Left kidney (tissue), 2 donors: Measurements from ENCODE around the gene DYRK2. TPM values are rescaled to one million over a fixed set of nuclear protein-coding genes. Genes with fewer than 3 reads are reported as not detected.

Experiments
- DNase-seq: peaks from one replicate; pipeline ENCODE4 v3.0.0-alpha.2; 2013
- polyA plus RNA-seq: library from polyadenylated mRNA; unstranded; fragments of 120-200 nt; gene quantifications from one replicate; pipeline ENCODE4 v1.2.1, GENCODE V29; 2013; ENCODE audit not compliant: insufficient read length

The DYRK2 gene
- polyA plus RNA-seq, 1 donor, result 27.4 TPM

DNA sequence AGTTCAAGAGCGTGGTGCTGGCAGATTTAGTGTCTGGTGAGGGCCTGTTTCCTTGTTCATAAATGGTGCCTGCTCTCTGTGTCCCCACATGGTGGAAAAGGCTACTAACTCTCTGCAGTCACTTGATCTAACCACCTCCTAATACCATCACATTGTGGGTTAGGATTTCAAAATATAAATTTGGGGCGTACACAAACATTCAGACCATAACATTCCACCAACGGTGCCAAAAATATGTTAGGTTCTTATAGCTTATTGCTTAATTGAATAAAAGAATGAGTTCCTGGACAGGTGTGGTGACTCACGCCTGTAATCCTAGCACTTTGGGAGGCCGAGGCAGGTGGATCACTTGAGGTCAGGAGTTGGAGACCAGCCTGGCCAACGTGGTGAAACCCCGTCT is 3.4 kb upstream of the DYRK2 start:
- no peak for DNase-seq

DNA sequence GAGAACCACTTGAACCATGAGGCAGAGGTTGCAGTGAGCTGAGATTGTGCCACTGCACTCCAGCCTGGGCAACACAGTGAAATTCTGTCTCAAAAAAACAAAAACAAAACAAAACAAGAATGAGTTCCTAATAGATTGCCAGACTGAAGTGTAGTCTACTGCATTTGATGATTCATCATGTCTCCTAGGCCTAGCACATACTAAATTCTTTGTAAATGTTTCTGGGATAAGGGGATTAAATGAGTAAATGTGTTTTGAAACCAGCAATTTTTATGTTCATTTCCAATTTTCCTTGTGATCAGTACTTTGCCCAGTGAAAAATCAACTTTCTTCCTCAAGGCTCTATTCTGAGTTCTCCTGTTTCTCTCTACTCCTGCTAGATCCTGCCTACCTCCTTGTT is 2.9 kb upstream of the DYRK2 start:
- no peak for DNase-seq

- DNase-seq, result no peak
Measured at GRCh38 chr12:67646775-67647174, 1.8 kb upstream of the DYRK2 start.

- DNase-seq, result peak; percentile 21
Measured at GRCh38 chr12:67647181-67647798, 1.3 kb upstream of the DYRK2 start.

DNA sequence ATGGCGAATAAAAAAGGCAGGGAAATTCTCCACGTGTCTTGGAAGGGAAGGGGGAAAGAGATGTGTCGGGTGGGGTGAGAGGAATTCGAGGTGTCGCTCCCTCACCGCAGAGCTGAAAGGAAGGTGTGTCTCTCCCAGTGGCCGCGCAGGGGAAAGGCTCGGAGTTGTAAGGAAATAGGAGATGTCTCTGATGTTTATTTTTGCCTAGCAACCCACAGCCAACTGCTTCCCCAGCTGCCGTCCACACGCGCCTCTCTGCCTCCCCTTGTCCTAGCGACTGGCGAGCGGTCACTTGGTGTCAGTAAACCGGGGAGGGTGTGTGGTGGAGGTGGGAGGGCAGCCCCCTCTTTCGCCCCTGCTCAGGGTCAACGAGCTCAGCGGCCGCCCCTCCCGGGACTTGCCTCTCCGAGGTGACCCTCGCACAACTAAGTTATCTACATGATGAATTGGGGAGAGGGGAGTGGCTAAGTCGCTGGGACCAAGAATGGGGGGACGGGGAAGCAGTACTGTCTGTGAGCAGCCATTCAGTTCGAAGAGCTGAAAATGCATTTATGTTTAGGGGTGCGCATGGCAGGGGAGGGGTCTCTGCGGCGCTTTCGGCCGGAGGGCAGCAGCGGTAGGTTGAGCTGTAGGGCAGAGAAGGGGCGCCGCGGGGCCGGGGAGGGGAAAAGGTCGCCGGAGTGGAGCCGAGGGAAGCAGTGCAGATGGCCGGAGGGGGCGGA is 585 bp upstream of the DYRK2 start:
- DNase-seq, result peak; percentile 89

DNA sequence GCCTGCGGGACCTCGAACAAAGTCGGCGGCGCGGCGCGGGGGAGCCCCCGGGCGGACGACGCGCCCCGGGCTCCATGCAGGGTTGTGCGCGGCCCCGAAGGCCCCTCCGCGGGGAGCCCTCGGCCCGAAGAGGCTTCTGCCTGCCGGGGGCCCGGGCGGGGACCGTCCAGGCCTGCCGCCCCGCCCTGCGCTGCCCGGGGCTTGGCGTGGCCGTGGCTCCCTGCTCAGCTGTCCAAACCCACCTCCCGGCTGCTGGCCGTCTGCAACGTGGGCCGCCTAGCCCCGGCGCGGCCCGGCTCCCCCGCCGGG is 670 bp downstream of the DYRK2 start:
- DNase-seq, result no peak

DNA sequence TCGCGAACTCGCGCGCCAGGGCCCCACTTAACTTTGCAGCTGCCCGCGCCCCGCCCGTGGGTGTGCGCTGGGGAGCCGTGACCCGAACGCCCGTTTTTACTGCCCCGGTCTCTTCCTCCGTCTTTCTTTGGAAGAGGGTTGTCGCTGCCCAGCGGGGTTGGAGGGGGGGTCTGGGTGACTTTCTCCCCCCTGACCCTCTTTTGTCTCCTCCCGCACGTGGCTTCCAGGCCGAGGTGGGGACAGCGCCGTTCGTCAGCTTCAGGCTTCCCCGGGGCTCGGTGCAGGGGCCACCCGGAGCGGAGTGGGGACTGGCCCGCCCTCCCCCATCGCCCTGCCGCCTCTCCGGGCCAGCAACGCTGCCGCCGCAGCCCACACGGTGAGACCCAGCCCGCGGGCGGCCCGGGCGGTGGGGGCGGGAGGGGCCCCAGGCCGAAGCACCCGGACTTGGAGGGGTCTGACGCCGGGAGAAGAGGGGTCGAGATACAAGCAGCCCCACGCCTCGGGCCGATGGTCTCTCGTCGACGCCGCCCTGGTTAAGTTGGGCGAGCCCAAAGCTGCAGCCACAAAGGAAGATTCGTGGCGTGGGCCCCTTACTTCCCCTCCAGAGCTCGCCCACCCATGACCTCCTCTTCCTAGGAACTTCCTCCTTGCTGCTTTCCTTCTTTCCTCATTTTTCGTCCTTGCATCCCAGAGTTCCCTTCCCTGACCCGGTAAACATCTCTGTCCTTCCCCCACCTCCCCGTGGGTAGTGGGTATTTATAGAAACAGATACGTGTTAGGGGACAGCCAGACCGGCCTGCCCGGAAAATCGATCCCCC is 1.2 kb downstream of the DYRK2 start:
- peak; percentile 24 for DNase-seq

DNA sequence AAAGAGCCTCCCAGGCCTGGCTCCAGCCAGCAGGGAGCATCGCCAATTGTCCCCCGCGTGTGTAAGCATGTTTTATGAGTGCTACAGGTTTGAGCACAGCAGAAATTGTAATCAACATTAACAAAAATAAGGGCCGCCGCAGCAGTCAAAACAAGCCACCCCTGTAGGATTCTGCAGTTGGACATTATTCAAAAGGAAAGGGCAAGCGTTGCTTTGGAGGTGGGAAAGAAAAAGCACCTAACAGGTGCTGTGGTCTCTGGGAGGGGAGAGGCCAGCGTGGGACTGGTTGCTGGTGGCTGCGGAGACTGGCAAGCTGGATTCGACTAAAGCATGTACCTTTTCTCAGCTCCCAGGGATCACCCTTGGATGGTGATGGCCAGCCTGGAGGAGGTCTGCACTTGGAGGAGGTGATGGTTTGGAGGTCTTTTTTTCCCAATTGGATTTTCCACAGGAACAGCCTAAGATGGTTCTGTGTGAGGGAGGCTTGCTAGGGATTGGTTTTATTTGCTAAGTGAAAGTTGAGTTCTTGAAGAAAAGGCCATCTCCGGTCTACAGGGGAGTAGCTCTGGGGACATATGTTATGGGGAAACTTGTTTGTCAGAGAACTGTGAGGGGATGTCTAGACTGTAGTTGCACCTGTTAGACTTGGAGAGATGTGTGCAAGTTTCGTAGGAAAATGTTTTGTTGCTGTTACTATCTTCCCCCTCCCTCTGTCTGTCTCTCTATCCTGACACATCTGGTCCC is 2.0 kb downstream of the DYRK2 start:
- DNase-seq, result peak; percentile 14

DNA sequence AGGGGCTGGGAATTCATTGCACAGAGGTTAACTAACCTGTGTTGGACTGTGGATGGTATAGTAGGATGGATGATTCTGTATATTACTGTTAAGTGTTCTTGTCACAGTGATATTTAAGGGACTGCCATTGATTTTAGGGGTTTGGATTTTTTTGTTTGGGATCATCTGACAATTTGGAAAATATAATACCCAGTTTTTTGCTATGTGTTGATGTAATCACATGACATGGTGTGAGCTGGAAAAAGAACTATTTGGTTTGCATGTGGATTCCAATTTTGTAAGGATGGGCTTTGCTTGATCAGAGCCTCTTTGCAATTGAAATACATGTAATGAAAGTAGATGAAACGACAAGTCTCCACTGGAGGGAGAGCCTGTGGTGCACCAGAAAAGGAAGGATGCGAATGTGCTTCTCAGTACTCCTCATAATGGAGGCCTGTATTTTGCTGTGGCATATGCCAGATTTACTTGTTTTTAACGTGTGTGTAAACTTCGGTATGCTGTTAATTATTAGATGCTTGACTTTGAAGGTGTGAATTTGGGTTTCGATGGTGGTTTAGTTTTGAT is 2.7 kb downstream of the DYRK2 start:
- peak; percentile 24 for DNase-seq

DNA sequence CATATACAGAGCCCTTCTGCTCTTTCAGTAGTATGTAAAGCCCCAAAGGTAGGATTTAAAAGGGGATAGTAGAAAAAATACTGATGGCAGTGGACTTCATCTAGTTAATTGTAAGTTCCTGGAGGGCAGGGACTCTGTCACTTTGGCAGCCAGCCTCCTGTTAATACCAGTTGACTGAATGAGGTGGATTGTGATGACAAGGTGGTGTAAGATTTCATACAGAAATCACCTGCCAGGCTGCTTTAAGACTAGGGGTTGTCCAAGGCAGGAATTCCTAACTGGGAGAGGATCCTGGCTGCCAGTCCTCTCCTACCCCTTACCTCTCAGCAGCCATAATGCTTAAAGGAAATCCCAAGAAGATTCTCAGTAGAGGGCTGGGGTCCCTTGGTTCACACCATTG is 7.3 kb downstream of the DYRK2 start:
- DNase-seq, result no peak

- no peak for DNase-seq
Measured at GRCh38 chr12:67656251-67656650, 7.7 kb downstream of the DYRK2 start.

DNA sequence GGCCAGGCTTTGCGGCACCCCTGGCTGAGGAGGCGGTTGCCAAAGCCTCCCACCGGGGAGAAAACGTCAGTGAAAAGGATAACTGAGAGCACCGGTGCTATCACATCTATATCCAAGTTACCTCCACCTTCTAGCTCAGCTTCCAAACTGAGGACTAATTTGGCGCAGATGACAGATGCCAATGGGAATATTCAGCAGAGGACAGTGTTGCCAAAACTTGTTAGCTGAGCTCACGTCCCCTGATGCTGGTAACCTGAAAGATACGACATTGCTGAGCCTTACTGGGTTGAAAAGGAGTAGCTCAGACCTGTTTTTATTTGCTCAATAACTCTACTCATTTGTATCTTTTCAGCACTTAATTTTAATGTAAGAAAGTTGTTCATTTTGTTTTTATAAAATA is 9.9 kb downstream of the DYRK2 start:
- no peak for DNase-seq

GRCh38 chr12:67659292-67659691 is 10.7 kb downstream of the DYRK2 start:
- no peak for DNase-seq

GRCh38 chr12:67661311-67662021 is 12.9 kb downstream of the DYRK2 start:
- DNase-seq, result no peak

GRCh38 chr12:67662910-67663538 is 14.5 kb downstream of the DYRK2 start:
- DNase-seq, result no peak

GRCh38 chr12:67664171-67664570 is 15.6 kb downstream of the DYRK2 start:
- DNase-seq, result no peak

GRCh38 chr12:67665679-67666078 is 17.1 kb downstream of the DYRK2 start:
- DNase-seq, result no peak

DNA sequence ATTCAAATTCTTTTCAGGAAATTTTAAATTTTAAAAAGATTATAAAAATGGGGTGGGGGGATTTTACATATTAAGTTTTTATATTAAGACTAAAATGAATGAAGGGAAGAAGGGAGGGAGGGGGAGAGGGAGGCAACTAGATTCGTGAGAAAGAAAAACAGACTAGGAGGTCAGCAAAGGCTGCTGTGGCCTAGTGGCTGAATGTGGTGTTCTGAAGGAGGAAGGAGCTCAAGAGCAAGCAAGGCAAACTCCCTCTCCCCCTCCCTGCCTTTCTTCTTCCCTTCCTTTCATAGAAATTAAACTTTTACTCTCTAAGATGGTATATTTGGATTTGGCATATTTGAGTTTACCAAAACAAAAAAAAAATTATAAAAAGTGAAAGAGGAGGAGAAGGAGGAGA is 18.1 kb downstream of the DYRK2 start:
- DNase-seq, result no peak

GRCh38 chr12:67667276-67668073 is 18.9 kb downstream of the DYRK2 start:
- DNase-seq, result no peak

DNA sequence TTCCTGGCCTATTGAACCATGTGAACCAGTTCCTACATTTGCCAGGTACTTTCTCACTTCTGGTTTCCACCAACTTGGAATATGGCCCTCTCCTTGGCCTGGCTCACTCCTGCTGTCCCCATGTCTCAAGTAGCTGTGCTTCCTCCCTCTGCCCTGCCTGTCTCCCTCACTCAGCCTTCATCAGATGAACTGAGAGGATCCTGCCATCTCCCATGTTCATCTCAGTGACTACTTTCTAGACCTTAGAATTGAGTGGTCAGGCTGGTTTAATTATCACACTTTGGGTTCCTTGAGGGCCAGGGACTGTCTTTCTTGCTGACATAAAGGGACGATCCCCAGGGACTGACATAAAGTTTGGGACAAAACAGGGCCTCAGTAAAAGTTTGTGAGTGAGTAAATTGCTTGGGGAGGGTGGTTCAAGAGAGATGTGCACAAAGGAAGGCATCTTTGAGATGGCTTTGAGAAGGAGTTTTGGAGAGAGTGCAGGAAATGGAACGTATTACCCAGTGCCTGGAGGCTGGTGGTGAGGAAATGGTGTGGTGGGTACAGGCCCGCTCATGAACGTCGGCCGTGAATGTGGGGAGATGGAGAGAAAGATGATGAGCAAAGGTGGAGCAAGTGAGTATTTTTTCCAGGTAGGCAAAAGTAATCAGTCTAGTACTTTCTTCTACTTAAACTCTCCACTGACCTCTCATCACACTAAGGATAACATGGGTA is 20.8 kb downstream of the DYRK2 start:
- DNase-seq, result no peak
